Measurements from ENCODE around the gene GADD45B.

Gene GADD45B

GRCh38 chr19:2444251-2445002 lies 31.5 kb upstream of the GADD45B start:
- TF ChIP-seq CTCF (IDR thresholded peaks at IDR 0.05; ENCODE audit: low read depth, low read length, missing control alignments) = no peak
- no peak for DNase-seq (ENCODE audit: low read depth)

GRCh38 chr19:2446381-2446780 lies 29.5 kb upstream of the GADD45B start:
- DNase-seq (ENCODE audit: low read depth) = no peak
- no peak overlapping the region for H3K4me3 ChIP-seq (ENCODE audit: low read depth, low read length)
- TF ChIP-seq CTCF (IDR thresholded peaks at IDR 0.05; ENCODE audit: low read depth, low read length, missing control alignments) = no peak

More at GRCh38 chr19:2444251-2445002, 31.5 kb upstream of the GADD45B start:
- H3K4me3 ChIP-seq (ENCODE audit: low read depth, low read length) = no peak overlapping the region

GRCh38 chr19:2449019-2449418 lies 26.9 kb upstream of the GADD45B start:
- TF ChIP-seq CTCF (IDR thresholded peaks at IDR 0.05; ENCODE audit: low read depth, low read length, missing control alignments) = no peak
- H3K4me3 ChIP-seq (ENCODE audit: low read depth, low read length) = no peak overlapping the region
- DNase-seq (ENCODE audit: low read depth) = no peak

GRCh38 chr19:2451138-2451537 lies 24.8 kb upstream of the GADD45B start:
- DNase-seq (ENCODE audit: low read depth) = no peak
- no peak for TF ChIP-seq CTCF (IDR thresholded peaks at IDR 0.05; ENCODE audit: low read depth, low read length, missing control alignments)
- no peak overlapping the region for H3K4me3 ChIP-seq (ENCODE audit: low read depth, low read length)

GRCh38 chr19:2451741-2452140 lies 24.2 kb upstream of the GADD45B start:
- DNase-seq (ENCODE audit: low read depth) = no peak
- no peak for TF ChIP-seq CTCF (IDR thresholded peaks at IDR 0.05; ENCODE audit: low read depth, low read length, missing control alignments)
- H3K4me3 ChIP-seq (ENCODE audit: low read depth, low read length) = no peak overlapping the region

- DNase-seq (ENCODE audit: low read depth) = no peak
- no peak for TF ChIP-seq CTCF (IDR thresholded peaks at IDR 0.05; ENCODE audit: low read depth, low read length, missing control alignments)
- peak overlapping the region; percentile 5 for H3K4me3 ChIP-seq (ENCODE audit: low read depth, low read length)
Observed at GRCh38 chr19:2453431-2454025, 22.4 kb upstream of the GADD45B start.
